ENCODE data around the gene P2RY13.

The P2RY13 gene

DNA sequence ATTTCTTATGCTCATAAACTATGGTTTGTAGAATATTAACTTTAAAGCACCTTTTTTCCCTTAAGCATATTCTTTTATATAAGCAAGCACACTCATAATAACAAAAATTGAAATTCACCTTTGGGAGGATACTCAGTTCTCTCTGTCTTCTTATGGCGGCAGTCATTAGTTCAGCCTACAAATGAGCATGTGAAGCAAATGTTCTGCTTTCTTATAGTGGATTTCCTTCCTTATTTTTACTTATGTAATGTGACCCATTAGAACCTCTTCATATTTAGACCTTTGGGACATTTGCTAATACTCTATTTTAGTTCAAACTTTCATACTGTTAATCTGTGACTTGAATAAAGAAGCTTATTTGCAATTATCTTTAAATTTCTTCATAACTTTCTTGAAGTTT lies at the start of gene P2RY13:
P2RY13 (minus strand) TSS at position 187 of the 400 bp plus-strand sequence; CDS start at position 166, 21 bp downstream.
- peaks cover 5% of the 10 kb centered on the region for H3K27me3 Mint-ChIP-seq
- DNase-seq: no peak
- no peaks in the 10 kb centered on the region for H3K36me3 Mint-ChIP-seq
- peaks cover 7% of the 10 kb centered on the region for H3K4me1 Mint-ChIP-seq
- H3K9me3 Mint-ChIP-seq: no peaks in the 10 kb centered on the region
- H3K4me3 Mint-ChIP-seq: no peak within 1 kb of the TSS
- H3K27ac Mint-ChIP-seq: no peak within 1 kb of the TSS
- CTCF ChIA-PET: interaction anchor here (2.4 to 2.9 kb wide), 2 partner anchors 101 to 161 kb away, joined by 12 to 19 read pairs; no protein-coding TSS in a partner anchor

DNA sequence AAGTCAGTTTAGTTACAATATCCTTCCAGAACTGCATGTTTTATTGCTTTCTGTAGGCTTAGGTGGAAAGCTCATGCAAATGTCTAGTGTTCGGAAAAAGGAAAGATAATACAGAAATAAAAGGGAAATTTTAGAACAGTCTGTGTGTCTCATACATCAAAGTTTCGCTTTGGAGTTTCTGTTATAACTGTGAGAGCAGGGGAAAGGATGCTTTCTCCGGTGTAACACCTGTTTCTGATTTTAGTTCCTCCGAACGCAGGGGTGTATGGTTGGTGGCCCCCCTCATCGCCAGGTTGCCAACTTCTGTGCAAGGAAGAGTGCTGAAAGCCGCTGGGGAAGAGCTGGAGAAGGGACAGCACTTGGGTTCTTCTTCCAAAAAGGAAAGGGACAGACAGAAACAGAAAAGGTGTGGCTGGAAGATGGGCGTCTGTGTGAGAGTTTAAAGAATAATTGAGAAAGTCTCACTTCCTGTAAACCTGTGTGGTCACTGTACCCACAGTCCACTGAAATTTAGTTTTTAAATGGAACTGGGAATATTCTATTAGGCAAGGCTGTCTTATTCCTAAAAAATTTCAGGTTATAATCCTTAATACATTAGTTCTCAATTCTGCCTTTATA lies 48.5 kb upstream of the P2RY13 start:
- Mint-ChIP-seq H3K4me1 (no peaks in the 10 kb centered on the region), H3K36me3 (no peaks in the 10 kb centered on the region), H3K4me3 (no peak overlapping the region), H3K27ac (no peak overlapping the region), H3K9me3 (no peaks in the 10 kb centered on the region), H3K27me3 (peaks cover 4% of the 10 kb centered on the region)
- CTCF ChIA-PET: interaction anchor here (1.0 kb wide), 1 partner anchor 16 kb away, joined by 4 read pairs; no protein-coding TSS in a partner anchor
- DNase-seq: no peak

DNA sequence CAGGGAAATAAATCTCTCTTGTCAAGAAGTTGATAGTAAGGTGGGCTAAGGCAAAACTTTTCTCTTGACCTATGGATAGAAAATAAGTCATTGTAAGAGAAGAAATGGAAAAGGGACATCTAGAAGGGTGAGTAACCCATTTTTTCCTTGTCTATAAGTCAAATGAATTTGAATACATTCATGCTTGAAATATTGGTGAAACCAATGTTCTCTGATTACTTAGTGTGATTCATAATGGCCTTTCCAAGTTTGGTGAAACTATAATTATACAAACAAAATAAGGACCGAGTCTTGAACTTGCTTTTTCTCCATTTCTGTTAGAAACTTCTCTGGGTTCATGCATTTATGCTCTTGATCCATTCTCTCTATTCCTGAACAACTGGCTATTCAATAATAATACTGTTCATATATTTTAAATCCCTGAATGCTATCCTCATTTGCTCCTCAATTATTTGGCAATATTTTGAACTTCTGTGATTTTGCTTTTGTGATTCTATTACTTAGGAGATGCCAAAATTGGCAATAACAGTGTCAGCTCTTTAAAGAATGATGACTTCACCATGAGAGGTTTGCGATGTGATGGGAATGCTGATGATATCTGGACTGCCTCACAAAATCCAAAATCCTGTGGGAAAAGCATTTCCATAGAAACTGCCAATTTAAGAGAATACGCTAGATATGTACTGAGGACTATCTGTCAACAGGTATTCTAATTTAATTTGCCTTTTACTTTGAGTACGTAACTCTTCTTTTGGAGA lies 42.9 kb upstream of the P2RY13 start:
- no peaks in the 10 kb centered on the region for H3K4me1 Mint-ChIP-seq
- CTCF ChIA-PET: no interaction called here
- no peaks in the 10 kb centered on the region for H3K36me3 Mint-ChIP-seq
- no peak for DNase-seq
- H3K4me3 Mint-ChIP-seq: no peak overlapping the region
- H3K9me3 Mint-ChIP-seq: no peaks in the 10 kb centered on the region
- H3K27ac Mint-ChIP-seq: no peak overlapping the region
- H3K27me3 Mint-ChIP-seq: no peaks in the 10 kb centered on the region

DNA sequence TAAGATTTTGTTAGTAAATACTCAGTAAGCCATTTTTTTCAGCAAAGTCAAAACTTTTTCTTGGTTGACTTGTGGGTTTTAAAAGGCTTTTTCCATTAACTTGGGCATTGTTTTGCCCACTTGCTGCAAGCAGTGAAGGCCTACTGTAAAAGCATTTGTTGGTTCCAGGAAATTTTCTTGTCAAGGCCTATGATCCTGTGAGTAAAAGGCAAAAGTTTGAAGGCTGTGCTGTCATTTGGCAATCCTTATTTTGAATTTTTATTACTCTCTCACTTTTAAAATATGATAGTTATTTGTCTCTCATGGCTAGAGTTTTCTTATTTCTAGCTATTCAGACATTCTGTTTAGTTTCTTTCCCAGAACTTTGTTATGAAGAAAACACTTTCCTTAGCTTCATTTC lies 42.2 kb upstream of the P2RY13 start:
- DNase-seq: no peak
- Mint-ChIP-seq H3K27me3 (no peaks in the 10 kb centered on the region), H3K4me1 (no peaks in the 10 kb centered on the region), H3K27ac (no peak overlapping the region), H3K4me3 (no peak overlapping the region), H3K36me3 (no peaks in the 10 kb centered on the region), H3K9me3 (no peaks in the 10 kb centered on the region)
- CTCF ChIA-PET: interaction anchor here (1.3 kb wide), 1 partner anchor 44 kb away, joined by 3 read pairs; no protein-coding TSS in a partner anchor

DNA sequence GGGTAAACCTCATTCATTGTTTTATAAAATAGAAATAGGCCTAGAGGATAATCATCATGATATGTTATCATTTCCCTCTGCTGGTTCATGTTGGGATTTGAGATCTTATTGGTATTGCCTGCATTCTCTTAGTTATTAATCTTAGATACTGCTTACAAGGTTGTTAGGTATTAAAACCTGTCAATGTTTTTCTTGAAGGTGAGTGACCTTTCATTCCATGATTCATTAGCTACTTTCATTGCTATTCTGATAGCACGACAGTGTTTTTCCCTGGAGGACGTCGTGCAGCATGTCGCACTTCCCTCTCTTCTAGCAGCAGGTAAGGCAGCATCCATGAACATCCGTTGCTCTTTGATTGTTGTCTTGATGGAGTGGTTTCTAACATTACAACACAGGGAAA lies 38.1 kb upstream of the P2RY13 start:
- Mint-ChIP-seq H3K4me3 (no peak overlapping the region), H3K27me3 (no peaks in the 10 kb centered on the region), H3K36me3 (no peaks in the 10 kb centered on the region), H3K27ac (no peak overlapping the region), H3K9me3 (no peaks in the 10 kb centered on the region), H3K4me1 (no peaks in the 10 kb centered on the region)
- no peak for DNase-seq
- CTCF ChIA-PET: no interaction called here

DNA sequence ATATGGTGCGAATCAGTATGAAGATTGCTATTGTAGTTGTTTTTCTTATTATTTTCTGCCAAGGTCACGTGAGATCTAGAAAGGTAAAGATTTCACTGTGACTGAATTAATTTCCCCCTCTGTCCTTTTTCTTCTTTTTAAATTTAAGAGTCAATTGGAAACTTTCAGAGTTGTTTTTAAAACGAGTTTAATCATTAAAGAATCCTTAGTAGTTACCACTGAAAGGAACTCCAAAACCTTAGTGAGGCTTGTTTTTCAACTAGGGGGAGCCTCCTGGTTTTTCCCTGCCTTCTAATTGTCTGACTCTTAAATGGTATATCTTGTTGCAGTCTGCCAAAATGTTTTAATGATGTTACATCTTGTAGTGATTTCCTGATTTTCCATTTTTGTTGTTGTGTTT lies 37.6 kb upstream of the P2RY13 start:
- H3K4me3 Mint-ChIP-seq: no peak overlapping the region
- no peaks in the 10 kb centered on the region for H3K27me3 Mint-ChIP-seq
- H3K36me3 Mint-ChIP-seq: no peaks in the 10 kb centered on the region
- no peaks in the 10 kb centered on the region for H3K9me3 Mint-ChIP-seq
- no peaks in the 10 kb centered on the region for H3K4me1 Mint-ChIP-seq
- no peak overlapping the region for H3K27ac Mint-ChIP-seq
- no peak for DNase-seq
- CTCF ChIA-PET: no interaction called here

DNA sequence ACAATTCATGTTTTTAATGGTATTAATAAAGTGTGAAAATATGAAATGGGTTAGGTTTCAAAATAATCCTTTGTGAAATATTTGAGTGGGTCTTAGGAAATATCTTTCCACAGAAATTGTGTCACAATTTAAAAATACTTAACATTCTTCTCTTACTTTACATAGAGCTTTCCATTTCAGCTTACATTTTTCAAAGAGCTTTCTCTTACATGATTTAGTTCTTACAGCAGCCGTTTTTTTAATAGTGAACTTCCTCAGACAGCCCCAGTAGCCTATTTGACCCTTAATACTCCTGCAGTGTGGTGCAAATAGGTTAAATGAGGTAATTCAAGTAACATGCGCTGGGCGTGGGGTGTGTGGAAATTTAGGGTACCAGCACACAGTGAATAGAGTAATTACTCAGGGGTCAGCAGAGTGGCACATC lies 33.4 kb upstream of the P2RY13 start:
- Mint-ChIP-seq H3K27me3 (peaks cover 3% of the 10 kb centered on the region), H3K27ac (no peak overlapping the region), H3K9me3 (no peaks in the 10 kb centered on the region), H3K36me3 (no peaks in the 10 kb centered on the region), H3K4me3 (no peak overlapping the region), H3K4me1 (no peaks in the 10 kb centered on the region)
- CTCF ChIA-PET: interaction anchor here (1.1 kb wide), 1 partner anchor 135 kb away, joined by 3 read pairs; no protein-coding TSS in a partner anchor
- DNase-seq: no peak

DNA sequence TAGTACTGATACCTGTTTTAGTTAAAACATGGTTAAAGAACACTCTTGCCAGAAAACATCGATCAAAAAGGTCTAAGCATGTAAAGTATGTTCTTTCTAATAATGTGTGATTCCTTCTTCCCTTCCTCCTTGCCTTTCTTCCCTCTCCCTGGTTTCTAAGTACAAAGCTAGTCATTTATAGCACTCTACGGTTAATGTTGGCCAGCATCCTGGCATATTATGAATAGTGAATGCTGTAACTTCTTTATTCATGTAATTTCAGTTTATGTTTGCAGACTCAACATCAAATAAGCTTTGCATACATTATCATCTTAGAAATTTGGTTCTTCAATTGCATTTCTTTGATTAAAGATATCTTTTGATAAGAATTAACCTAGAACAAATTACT lies 28.1 kb upstream of the P2RY13 start:
- no peaks in the 10 kb centered on the region for H3K9me3 Mint-ChIP-seq
- H3K27me3 Mint-ChIP-seq: peaks cover 3% of the 10 kb centered on the region
- H3K27ac Mint-ChIP-seq: no peak overlapping the region
- H3K4me1 Mint-ChIP-seq: no peaks in the 10 kb centered on the region
- DNase-seq: no peak
- H3K4me3 Mint-ChIP-seq: no peak overlapping the region
- CTCF ChIA-PET: no interaction called here
- no peaks in the 10 kb centered on the region for H3K36me3 Mint-ChIP-seq

DNA sequence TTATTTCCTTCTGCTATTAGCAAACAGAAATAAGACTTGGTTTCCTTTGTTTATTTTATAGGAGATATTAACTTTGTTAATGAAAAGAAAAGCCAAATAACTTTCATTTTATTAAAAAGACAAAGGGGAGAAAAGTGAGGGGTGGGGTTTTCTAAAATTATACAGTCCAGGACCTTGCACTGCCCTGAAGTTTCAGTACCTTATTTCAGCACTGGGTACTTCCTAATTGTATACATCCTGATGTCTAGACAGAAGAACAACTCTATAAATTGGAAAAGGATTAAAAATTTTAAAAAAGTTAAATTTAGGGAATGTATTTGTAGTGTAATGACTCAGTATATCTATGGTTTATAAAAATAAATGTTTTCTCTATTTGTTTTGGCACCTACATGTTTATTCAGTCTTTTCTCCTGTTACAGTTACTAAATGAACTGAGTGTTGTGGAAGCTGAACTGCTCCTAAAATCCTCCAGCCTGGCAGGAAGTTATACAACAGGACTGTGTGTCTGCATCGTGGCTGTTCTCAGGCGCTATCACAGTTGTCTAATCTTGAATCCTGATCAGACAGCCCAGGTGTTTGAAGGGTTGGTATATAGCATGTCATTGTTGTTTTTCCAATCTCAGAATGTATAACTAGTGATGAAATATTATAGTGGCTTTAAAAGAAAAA lies 27.6 kb upstream of the P2RY13 start:
- Mint-ChIP-seq H3K4me1 (no peaks in the 10 kb centered on the region), H3K27ac (no peak overlapping the region), H3K27me3 (peaks cover 3% of the 10 kb centered on the region), H3K9me3 (no peaks in the 10 kb centered on the region), H3K4me3 (no peak overlapping the region), H3K36me3 (no peaks in the 10 kb centered on the region)
- CTCF ChIA-PET: no interaction called here
- no peak for DNase-seq

DNA sequence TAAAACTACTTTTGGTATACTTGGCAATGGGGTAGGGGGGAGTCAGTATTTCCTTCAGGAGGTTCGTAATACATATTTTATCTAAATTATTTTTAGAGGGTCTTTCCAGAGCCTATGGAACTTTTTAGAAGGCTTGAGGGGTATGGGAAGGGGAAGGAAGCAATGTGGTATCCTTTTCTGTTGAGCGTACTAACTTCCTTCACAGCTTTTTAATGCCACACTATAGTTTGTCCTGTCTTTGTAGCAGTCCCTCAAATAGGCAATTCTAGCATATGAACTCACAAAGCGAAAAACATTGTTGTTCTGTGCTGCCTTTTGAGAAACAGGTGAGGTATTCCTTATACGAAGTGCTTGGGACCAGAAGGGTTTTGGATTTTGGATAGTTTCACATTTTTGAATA lies 22.3 kb upstream of the P2RY13 start:
- H3K9me3 Mint-ChIP-seq: no peaks in the 10 kb centered on the region
- no peak for DNase-seq
- H3K36me3 Mint-ChIP-seq: no peaks in the 10 kb centered on the region
- H3K4me1 Mint-ChIP-seq: peaks cover 2% of the 10 kb centered on the region
- CTCF ChIA-PET: interaction anchor here (1.0 kb wide), 1 partner anchor 11 kb away, joined by 3 read pairs; no protein-coding TSS in a partner anchor
- H3K4me3 Mint-ChIP-seq: no peak overlapping the region
- H3K27me3 Mint-ChIP-seq: peaks cover 13% of the 10 kb centered on the region
- H3K27ac Mint-ChIP-seq: no peak overlapping the region

DNA sequence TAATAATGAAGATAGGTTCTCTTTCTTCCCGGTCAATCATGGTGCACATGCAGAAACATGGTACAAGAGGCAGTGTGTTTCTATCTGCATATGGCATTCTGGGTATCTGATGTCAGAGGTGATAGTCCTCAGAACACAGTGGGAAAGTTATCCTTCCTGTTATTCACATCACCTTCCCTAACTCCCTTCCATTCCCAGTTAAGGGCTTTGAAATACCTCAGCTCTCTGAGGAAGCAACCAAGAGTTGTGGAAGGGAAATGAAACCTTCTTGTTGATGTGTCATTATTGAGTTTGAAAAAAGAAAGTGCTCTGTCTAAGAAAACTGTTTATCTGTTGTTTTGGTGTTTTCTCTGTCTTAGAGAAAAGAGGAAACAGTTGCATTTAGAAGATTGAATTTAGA lies 21.9 kb upstream of the P2RY13 start:
- no peak overlapping the region for H3K27ac Mint-ChIP-seq
- no peaks in the 10 kb centered on the region for H3K9me3 Mint-ChIP-seq
- no peaks in the 10 kb centered on the region for H3K36me3 Mint-ChIP-seq
- H3K4me1 Mint-ChIP-seq: peaks cover 2% of the 10 kb centered on the region
- no peak for DNase-seq
- peaks cover 13% of the 10 kb centered on the region for H3K27me3 Mint-ChIP-seq
- CTCF ChIA-PET: interaction anchor here (1.0 kb wide), 1 partner anchor 10 kb away, joined by 3 read pairs; no protein-coding TSS in a partner anchor
- no peak overlapping the region for H3K4me3 Mint-ChIP-seq

DNA sequence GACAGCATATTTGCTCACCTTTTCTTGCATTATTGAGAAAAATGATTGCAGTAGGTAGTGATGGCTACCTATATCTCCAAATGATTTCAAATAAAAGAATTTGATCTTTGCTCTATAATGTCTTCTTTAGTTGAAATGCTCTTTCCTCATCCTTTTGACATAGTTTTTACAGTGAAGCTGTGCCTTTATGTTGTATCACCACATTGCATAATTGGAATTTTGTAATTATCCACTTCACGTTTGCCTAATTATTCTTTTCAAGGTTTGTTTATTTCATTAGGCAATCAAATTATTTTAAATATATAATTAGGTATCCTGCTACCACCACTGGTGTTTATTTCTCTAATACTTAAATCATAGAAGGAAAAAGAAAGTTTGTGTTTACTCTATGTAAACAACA lies 21.3 kb upstream of the P2RY13 start:
- H3K9me3 Mint-ChIP-seq: no peaks in the 10 kb centered on the region
- no peak overlapping the region for H3K4me3 Mint-ChIP-seq
- H3K4me1 Mint-ChIP-seq: peaks cover 2% of the 10 kb centered on the region
- H3K27ac Mint-ChIP-seq: no peak overlapping the region
- H3K36me3 Mint-ChIP-seq: no peaks in the 10 kb centered on the region
- CTCF ChIA-PET: interaction anchor here (1.0 kb wide), 1 partner anchor 10 kb away, joined by 3 read pairs; no protein-coding TSS in a partner anchor
- no peak for DNase-seq
- H3K27me3 Mint-ChIP-seq: peaks cover 13% of the 10 kb centered on the region

DNA sequence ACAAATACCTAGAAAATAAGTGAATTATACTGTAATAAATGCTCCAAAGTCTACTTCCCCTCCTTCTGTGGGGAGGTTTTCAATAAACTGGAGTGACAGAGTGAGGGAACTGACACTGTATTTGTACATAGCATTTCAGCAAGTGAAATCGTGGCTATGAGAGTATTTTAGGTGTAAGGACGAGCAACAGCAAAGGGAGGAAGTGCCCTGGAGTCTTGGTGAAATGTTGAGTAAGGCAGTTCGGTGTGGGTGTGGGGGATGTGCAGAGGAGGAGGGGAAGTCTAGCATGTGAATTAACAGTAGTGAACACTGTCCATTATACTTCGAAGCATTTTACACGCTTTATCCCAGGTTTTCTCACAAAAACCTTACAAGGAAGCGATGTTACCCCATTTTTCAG lies 18.1 kb upstream of the P2RY13 start:
- no peak overlapping the region for H3K27ac Mint-ChIP-seq
- CTCF ChIA-PET: interaction anchor here (1.0 kb wide), 1 partner anchor 32 kb away, joined by 4 read pairs; no protein-coding TSS in a partner anchor
- H3K4me1 Mint-ChIP-seq: peaks cover 2% of the 10 kb centered on the region

DNA sequence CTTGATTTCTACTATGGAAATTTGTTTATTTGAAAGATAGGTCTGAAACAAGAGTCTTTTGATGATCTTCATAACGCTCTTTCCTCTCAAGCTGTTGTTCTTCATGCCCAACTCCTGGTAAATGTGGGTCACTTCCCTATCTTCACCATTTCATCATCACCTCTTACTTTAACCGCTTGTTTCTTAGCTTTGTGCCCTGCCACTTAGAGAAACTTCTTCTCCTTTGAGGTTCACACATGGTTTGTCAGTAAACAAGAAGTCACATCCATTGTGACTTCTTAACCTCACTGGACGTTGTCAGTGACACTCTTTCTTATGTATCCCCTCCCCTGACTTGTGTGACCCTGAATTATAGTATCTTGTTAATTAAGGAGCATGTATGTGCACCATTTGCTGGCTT lies 16.9 kb upstream of the P2RY13 start:
- CTCF ChIA-PET: no interaction called here
- H3K36me3 Mint-ChIP-seq: no peaks in the 10 kb centered on the region

More for the DNA sequence above, 18.1 kb upstream of the P2RY13 start:
- Mint-ChIP-seq H3K4me3 (no peak overlapping the region), H3K9me3 (no peaks in the 10 kb centered on the region), H3K36me3 (no peaks in the 10 kb centered on the region), H3K27me3 (peaks cover 17% of the 10 kb centered on the region)
- no peak for DNase-seq

More for the DNA sequence above, 16.9 kb upstream of the P2RY13 start:
- no peaks in the 10 kb centered on the region for H3K9me3 Mint-ChIP-seq
- H3K27ac Mint-ChIP-seq: no peak overlapping the region
- no peaks in the 10 kb centered on the region for H3K4me1 Mint-ChIP-seq
- no peak overlapping the region for H3K4me3 Mint-ChIP-seq
- peaks cover 12% of the 10 kb centered on the region for H3K27me3 Mint-ChIP-seq
- no peak for DNase-seq
